SK-N-SH (cell line): ENCODE data around the gene SLC16A10. TPM values are rescaled to one million over a fixed set of nuclear protein-coding genes. Genes with fewer than 3 reads are reported as not detected.

Source experiments
- CTCF ChIA-PET: fragments of 300-600, 350-600 bp; formaldehyde crosslinking; extraction: SDS; loops from one replicate; lab custom pipeline; 2021; lab: Yijun Ruan, JAX
- POLR2A ChIA-PET: fragments of 350-600 bp; sonication (Branson Sonifier 250); formaldehyde crosslinking; extraction: SDS; loops from one replicate; lab custom pipeline; 2020; ENCODE audit warnings: antibody characterized with exemption, inconsistent platforms; lab: Yijun Ruan, JAX
- DNase-seq: peaks from one replicate; pipeline ENCODE4 v3.0.0; 2012
- H2AFZ ChIP-seq: fragments of 200-600 bp; sonication (generic); 2 replicates; pipeline ENCODE4 v1.8.1; 2016; ENCODE audit warnings: antibody characterized with exemption, mild to moderate bottlenecking, low read depth
- H3F3A ChIP-seq: fragments of 200-600 bp; sonication (generic); replicated peaks from 2 replicates; pipeline ENCODE3; 2016; ENCODE audit warnings: antibody characterized with exemption, mild to moderate bottlenecking; ENCODE audit not compliant: insufficient read depth
- H3K27ac ChIP-seq, 2 experiments: fragments of 200-500 bp in 1 of 2; fragments of 200-600 bp in 1 of 2; sonication (Bioruptor generic) in 1 of 2; sonication (generic), shearing (Covaris generic) in 1 of 2; 2 replicates each; pipeline versions ENCODE4 v1.5.1 to v1.6.1; 2014 to 2016; ENCODE audit warnings: low read depth in 2 of 2, inconsistent platforms in 1 of 2, low read length in 1 of 2, mild to moderate bottlenecking in 1 of 2, mixed read lengths in 1 of 2
- H3K27me3 ChIP-seq: fragments of 200-600 bp; sonication (generic), shearing (Covaris generic); 2 replicates; pipeline ENCODE4 v1.6.1; 2016; ENCODE audit warnings: mixed run types; ENCODE audit not compliant: insufficient read depth
- H3K36me3 ChIP-seq, 2 experiments: fragments of 200-500 bp in 1 of 2; fragments of 200-600 bp in 1 of 2; sonication (Bioruptor generic) in 1 of 2; sonication (generic) in 1 of 2; replicated peaks in 1 of 2; 2 replicates each; pipeline versions ENCODE3 to v1.5.1; 2014 to 2016; ENCODE audit warnings: low read length in 1 of 2, mild to moderate bottlenecking in 1 of 2; ENCODE audit not compliant: insufficient read depth in 2 of 2, control insufficient read depth in 1 of 2
- H3K4me1 ChIP-seq, 2 experiments: fragments of 200-500 bp in 1 of 2; fragments of 200-600 bp in 1 of 2; sonication (Bioruptor generic) in 1 of 2; sonication (generic), shearing (Covaris generic) in 1 of 2; 2 replicates each; pipeline versions ENCODE4 v1.5.1 to v1.6.1; 2014 to 2016; ENCODE audit warnings: low read depth in 1 of 2, low read length in 1 of 2, mixed run types in 1 of 2; ENCODE audit not compliant: insufficient read depth in 2 of 2, control insufficient read depth in 1 of 2
- H3K4me2 ChIP-seq: fragments of 200-600 bp; sonication (generic), shearing (Covaris generic); 2 replicates; pipeline ENCODE4 v1.6.1; 2017; ENCODE audit warnings: mixed run types
- H3K4me3 ChIP-seq, 2 experiments: fragments of 200-500 bp in 1 of 2; fragments of 200-600 bp in 1 of 2; sonication (Bioruptor generic) in 1 of 2; sonication (generic), shearing (Covaris generic) in 1 of 2; 2 replicates each; pipeline versions ENCODE4 v1.5.1 to v1.8.1; 2014 to 2016; ENCODE audit warnings: low read depth in 2 of 2, inconsistent platforms in 1 of 2, low read length in 1 of 2, mild to moderate bottlenecking in 1 of 2, mixed read lengths in 1 of 2, moderate library complexity in 1 of 2
- H3K79me2 ChIP-seq: fragments of 200-600 bp; sonication (generic); 2 replicates; pipeline ENCODE4 v1.8.1; 2017; ENCODE audit warnings: mild to moderate bottlenecking; ENCODE audit not compliant: insufficient read depth
- H3K9ac ChIP-seq: fragments of 200-600 bp; sonication (generic); 2 replicates; pipeline ENCODE4 v1.6.1; 2017; ENCODE audit warnings: mixed run types
- H3K9me2 ChIP-seq: fragments of 200-600 bp; sonication (generic); 2 replicates; pipeline ENCODE4 v1.6.1; 2017; ENCODE audit warnings: mixed run types
- H3K9me3 ChIP-seq: fragments of 200-600 bp; sonication (generic); 2 replicates; pipeline ENCODE4 v1.6.1; 2017; ENCODE audit warnings: mixed run types, mild to moderate bottlenecking, moderate library complexity
- H4K20me1 ChIP-seq: fragments of 200-600 bp; sonication (generic); 2 replicates; pipeline ENCODE4 v1.6.1; 2017; ENCODE audit warnings: mild to moderate bottlenecking, mixed run types; ENCODE audit not compliant: insufficient read depth
- CTCF ChIP-seq: fragments of 200-600 bp; sonication (generic); IDR thresholded peaks from 2 replicates; pipeline ENCODE4 v1.6.1; 2017; ENCODE audit warnings: antibody characterized with exemption, mild to moderate bottlenecking, moderate library complexity
- ELF1 ChIP-seq: IDR thresholded peaks from 2 replicates; pipeline ENCODE4 v1.4.0; 2012
- EP300 ChIP-seq, 2 experiments: IDR thresholded peaks; 2 replicates each; pipeline versions ENCODE4 v1.4.0 to v1.6.1; 2012; ENCODE audit warnings: borderline replicate concordance in 1 of 2, low read depth in 1 of 2, low read length in 1 of 2
- EZH2phosphoT487 ChIP-seq: fragments of 200-600 bp; sonication (generic); IDR thresholded peaks from 2 replicates; pipeline ENCODE4 v1.6.1; 2017; ENCODE audit warnings: low read depth, mixed run types, mild to moderate bottlenecking, antibody characterized with exemption, moderate library complexity, borderline replicate concordance
- FOXM1 ChIP-seq: IDR thresholded peaks from 2 replicates; pipeline ENCODE4 v1.4.0; 2012; ENCODE audit warnings: low read depth, mild to moderate bottlenecking
- MXI1 ChIP-seq: IDR thresholded peaks from 2 replicates; pipeline ENCODE4 v1.6.1; 2012; ENCODE audit warnings: mild to moderate bottlenecking, low read depth, low read length, improper control_type of control experiment
- RXRA ChIP-seq: IDR thresholded peaks from 2 replicates; pipeline ENCODE4 v1.4.0; 2012; ENCODE audit warnings: low read depth, mild to moderate bottlenecking, borderline replicate concordance
- TAF1 ChIP-seq: IDR thresholded peaks from 2 replicates; pipeline ENCODE4 v1.6.1; 2012; ENCODE audit warnings: low read depth, mild to moderate bottlenecking, low read length, moderate library complexity, borderline replicate concordance
- TCF12 ChIP-seq: IDR thresholded peaks from 2 replicates; pipeline ENCODE4 v1.4.0; 2012
- TEAD4 ChIP-seq: IDR thresholded peaks from 2 replicates; pipeline ENCODE4 v1.4.0; 2012; ENCODE audit warnings: mild to moderate bottlenecking, borderline replicate concordance; ENCODE audit not compliant: insufficient read depth
- YY1 ChIP-seq: IDR thresholded peaks from 2 replicates; pipeline ENCODE4 v1.4.0; 2012; ENCODE audit warnings: low read depth, mild to moderate bottlenecking
- WGBS: methylation state at CpG from one replicate; pipeline ENCODE4 v1.1.6; 2017; ENCODE audit warnings: low lambda C conversion rate; 5-methylcytosine and 5-hydroxymethylcytosine counted together
- polyA plus RNA-seq, 3 experiments: library from polyadenylated mRNA; depleted of rRNA; stranded (reverse); fragments of >200 nt; gene quantifications; 2 replicates each; pipeline ENCODE4 v1.2.3, GENCODE V29; 2012
- TF ChIP-seq, protein P1 (sequence below): IDR thresholded peaks from 2 replicates; pipeline ENCODE4; 2012

Gene SLC16A10
- polyA plus RNA-seq, 1 of the 3 experiments (the other 2 are of a cell fraction): 0.12 TPM

GRCh38 chr6:111069382-111070104, 17.8 kb upstream of the SLC16A10 start:
- H3K4me1 ChIP-seq: peaks cover 0 to 2% of the 10 kb centered on the region in 2 experiments; a peak in 2 of 4 replicates
- 88% methylated on average over 3 of the region's 3 CpGs for WGBS
- H3K9me2 ChIP-seq: no peaks in the 10 kb centered on the region
- POLR2A ChIA-PET: no interaction called here
- no peak overlapping the region for H3K9ac ChIP-seq
- H3K36me3 ChIP-seq: no peaks in the 10 kb centered on the region
- no peak for TF ChIP-seq ELF1
- no peak for TF ChIP-seq MXI1
- no peak for TF ChIP-seq TEAD4
- no peak for TF ChIP-seq FOXM1
- no peaks in the 10 kb centered on the region for H4K20me1 ChIP-seq
- H2AFZ ChIP-seq: no peak overlapping the region
- H3K4me3 ChIP-seq: no peak overlapping the region
- no peaks in the 10 kb centered on the region for H3K9me3 ChIP-seq
- no peaks in the 10 kb centered on the region for H3F3A ChIP-seq
- no peaks in the 10 kb centered on the region; the same call in 1 of the 2 replicates for H3K27me3 ChIP-seq
- H3K79me2 ChIP-seq: no peaks in the 10 kb centered on the region
- CTCF ChIA-PET: interaction anchor here (1.0 to 5.5 kb wide), 3 partner anchors 11 to 141 kb away, joined by 3 to 37 read pairs (median 11); no protein-coding TSS in a partner anchor
- H3K4me2 ChIP-seq: no peak overlapping the region
- H3K27ac ChIP-seq: no peak overlapping the region
- no peak for DNase-seq

DNA sequence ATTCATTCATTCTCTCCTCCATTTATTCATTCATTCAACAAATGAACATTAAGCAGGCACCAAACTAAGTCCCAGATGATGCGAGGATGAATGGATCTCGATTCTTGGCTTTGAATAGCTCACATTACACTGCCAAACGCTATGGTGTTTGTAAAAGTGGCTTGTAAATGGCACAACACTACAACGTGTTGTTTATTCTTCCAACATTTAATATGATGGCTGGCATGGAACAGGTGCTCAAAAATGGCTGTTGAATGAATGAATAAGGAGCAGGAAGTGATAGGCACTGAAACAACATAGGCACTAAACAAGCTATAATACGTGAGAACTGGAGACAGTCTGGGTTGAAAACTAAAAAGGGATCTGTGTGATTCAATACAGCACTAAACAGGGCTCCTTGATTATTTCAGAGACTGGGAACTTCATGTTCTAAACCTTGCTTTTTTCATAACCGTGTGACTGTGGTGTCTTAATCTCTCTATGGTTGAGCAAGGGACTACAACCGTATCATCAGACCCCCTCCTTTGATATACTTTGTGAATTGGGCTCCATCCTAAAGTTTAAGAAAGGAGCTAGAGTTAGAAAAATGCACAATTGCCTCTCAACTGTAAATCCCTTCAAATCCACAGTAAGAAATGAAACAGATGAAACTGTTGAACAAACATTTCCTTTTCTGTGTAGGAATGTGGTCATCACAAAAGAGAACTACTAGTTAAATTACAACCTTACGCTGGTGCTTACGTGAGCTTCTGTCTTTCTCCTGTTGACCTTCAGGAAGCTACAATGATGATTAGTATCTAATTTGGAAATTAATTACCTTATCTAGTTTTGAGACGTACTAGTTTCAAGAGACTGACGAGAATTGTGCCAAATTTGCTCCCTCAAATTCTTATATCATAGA, 16.9 kb upstream of the SLC16A10 start:
- H3K4me1 ChIP-seq: peaks cover 0 to 2% of the 10 kb centered on the region in 2 experiments; a peak in 2 of 4 replicates
- DNase-seq: no peak
- no peak overlapping the region for H3K27ac ChIP-seq
- no peak overlapping the region for H3K4me2 ChIP-seq
- ChIA-PET POLR2A (interaction anchor here (0.6 kb wide), 1 partner anchor 196 kb away, joined by 4 read pairs; the partner anchor contains the start of gene AMD1), CTCF (interaction anchor here (3.3 to 5.5 kb wide), 2 partner anchors 12 to 140 kb away, joined by 11 to 37 read pairs; no protein-coding TSS in a partner anchor)
- no peak overlapping the region for H2AFZ ChIP-seq
- no peaks in the 10 kb centered on the region for H4K20me1 ChIP-seq
- 61% methylated on average over 11 of the region's 11 CpGs for WGBS
- no peaks in the 10 kb centered on the region for H3K36me3 ChIP-seq
- H3K27me3 ChIP-seq: no peaks in the 10 kb centered on the region; the same call in 1 of the 2 replicates
- H3K9me3 ChIP-seq: no peaks in the 10 kb centered on the region
- no peak for TF ChIP-seq FOXM1
- TF ChIP-seq MXI1: no peak
- no peak for TF ChIP-seq TCF12
- TF ChIP-seq, all 33 proteins: peak for 0
- Histone ChIP-seq H3K79me2 (no peaks in the 10 kb centered on the region), H3K9ac (no peak overlapping the region), H3K9me2 (no peaks in the 10 kb centered on the region), H3F3A (no peaks in the 10 kb centered on the region), H3K4me3 (no peak overlapping the region)

GRCh38 chr6:111072801-111073360, 14.4 kb upstream of the SLC16A10 start:
- DNase-seq: no peak
- POLR2A ChIA-PET: no interaction called here
- H4K20me1 ChIP-seq: no peaks in the 10 kb centered on the region
- no peaks in the 10 kb centered on the region for H3K79me2 ChIP-seq
- H3K9me2 ChIP-seq: no peaks in the 10 kb centered on the region
- no peaks in the 10 kb centered on the region for H3K9me3 ChIP-seq
- H3K4me3 ChIP-seq: no peak overlapping the region
- H3K27me3 ChIP-seq: no peaks in the 10 kb centered on the region
- TF ChIP-seq, protein P1, sequence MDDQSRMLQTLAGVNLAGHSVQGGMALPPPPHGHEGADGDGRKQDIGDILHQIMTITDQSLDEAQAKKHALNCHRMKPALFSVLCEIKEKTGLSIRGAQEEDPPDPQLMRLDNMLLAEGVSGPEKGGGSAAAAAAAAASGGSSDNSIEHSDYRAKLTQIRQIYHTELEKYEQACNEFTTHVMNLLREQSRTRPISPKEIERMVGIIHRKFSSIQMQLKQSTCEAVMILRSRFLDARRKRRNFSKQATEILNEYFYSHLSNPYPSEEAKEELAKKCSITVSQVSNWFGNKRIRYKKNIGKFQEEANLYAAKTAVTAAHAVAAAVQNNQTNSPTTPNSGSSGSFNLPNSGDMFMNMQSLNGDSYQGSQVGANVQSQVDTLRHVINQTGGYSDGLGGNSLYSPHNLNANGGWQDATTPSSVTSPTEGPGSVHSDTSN: no peak
- TF ChIP-seq YY1: no peak
- no peak for TF ChIP-seq EZH2phosphoT487
- TF ChIP-seq FOXM1: no peak
- TF ChIP-seq EP300 (IDR thresholded peaks at IDR 0.05; ENCODE audit: borderline replicate concordance in 1 of 2, low read depth in 1 of 2, low read length in 1 of 2): no peak
- TF ChIP-seq RXRA: no peak
- no peak for TF ChIP-seq TAF1
- no peak for TF ChIP-seq CTCF
- H3K27ac ChIP-seq: no peak overlapping the region
- no peaks in the 10 kb centered on the region for H3F3A ChIP-seq
- peaks cover 0 to 2% of the 10 kb centered on the region in 2 experiments; a peak in 2 of 4 replicates for H3K4me1 ChIP-seq
- no peaks in the 10 kb centered on the region for H3K36me3 ChIP-seq
- CTCF ChIA-PET: interaction anchor here (1.8 to 3.3 kb wide), 2 partner anchors 15 to 137 kb away, joined by 7 to 11 read pairs; no protein-coding TSS in a partner anchor
- WGBS: 36% methylated on average over 2 of the region's 2 CpGs
- no peak overlapping the region for H3K9ac ChIP-seq
- no peak overlapping the region for H2AFZ ChIP-seq
- no peak overlapping the region for H3K4me2 ChIP-seq
